ENCODE results near the gene FAM234B.

FAM234B gene

DNA sequence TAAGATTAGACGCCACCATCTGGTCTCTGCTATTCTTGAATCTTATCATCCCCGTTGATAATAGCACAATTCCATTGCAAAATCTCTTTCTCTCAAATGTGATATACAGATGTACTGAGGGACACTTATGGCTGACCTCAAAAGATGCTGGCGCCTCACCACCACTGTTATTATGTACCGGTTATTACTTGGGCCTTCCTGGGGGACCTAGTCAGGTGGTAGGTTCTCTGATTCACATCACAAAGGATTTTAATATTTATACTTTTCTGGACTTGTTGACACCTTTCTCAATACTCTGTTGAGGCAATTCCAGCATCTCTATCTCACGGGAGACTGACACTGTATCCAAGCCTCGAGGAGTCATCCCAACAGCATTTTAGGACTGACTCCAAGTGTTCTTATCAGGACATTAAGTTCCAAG is 21.3 kb upstream of the FAM234B start:
- TF ChIP-seq, protein P1, sequence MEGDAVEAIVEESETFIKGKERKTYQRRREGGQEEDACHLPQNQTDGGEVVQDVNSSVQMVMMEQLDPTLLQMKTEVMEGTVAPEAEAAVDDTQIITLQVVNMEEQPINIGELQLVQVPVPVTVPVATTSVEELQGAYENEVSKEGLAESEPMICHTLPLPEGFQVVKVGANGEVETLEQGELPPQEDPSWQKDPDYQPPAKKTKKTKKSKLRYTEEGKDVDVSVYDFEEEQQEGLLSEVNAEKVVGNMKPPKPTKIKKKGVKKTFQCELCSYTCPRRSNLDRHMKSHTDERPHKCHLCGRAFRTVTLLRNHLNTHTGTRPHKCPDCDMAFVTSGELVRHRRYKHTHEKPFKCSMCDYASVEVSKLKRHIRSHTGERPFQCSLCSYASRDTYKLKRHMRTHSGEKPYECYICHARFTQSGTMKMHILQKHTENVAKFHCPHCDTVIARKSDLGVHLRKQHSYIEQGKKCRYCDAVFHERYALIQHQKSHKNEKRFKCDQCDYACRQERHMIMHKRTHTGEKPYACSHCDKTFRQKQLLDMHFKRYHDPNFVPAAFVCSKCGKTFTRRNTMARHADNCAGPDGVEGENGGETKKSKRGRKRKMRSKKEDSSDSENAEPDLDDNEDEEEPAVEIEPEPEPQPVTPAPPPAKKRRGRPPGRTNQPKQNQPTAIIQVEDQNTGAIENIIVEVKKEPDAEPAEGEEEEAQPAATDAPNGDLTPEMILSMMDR (IDR thresholded peaks at IDR 0.05; ENCODE audit: insufficient read depth, low read length, poor library complexity, severe bottlenecking): no peak
- no peak for TF ChIP-seq EZH2phosphoT487 (conservative IDR thresholded peaks at IDR 0.05; ENCODE audit: low read length)
- no peaks in the 10 kb centered on the region for H3K27me3 ChIP-seq (ENCODE audit: low read length)
- no peak overlapping the region for H2AFZ ChIP-seq (ENCODE audit: low read depth, low read length, severe bottlenecking)
- H3K27ac ChIP-seq (ENCODE audit: low read depth, low read length): no peak overlapping the region
- no peaks in the 10 kb centered on the region for H3K9me3 ChIP-seq (ENCODE audit: insufficient read depth, low read length)
- no peak overlapping the region for H3K4me3 ChIP-seq (ENCODE audit: insufficient read depth, low read length, poor library complexity, severe bottlenecking)
- H3K9ac ChIP-seq (ENCODE audit: low read length): no peak overlapping the region
- no peaks in the 10 kb centered on the region for H3K9me2 ChIP-seq (replicated peaks; ENCODE audit: insufficient read depth, low read length)
- H3F3A ChIP-seq (ENCODE audit: insufficient read depth): no peaks in the 10 kb centered on the region
- no peaks in the 10 kb centered on the region for H3K79me2 ChIP-seq (ENCODE audit: insufficient read depth, low read length)
- H4K20me1 ChIP-seq (ENCODE audit: low read depth, low read length): no peaks in the 10 kb centered on the region
- H3K36me3 ChIP-seq (ENCODE audit: low read length): no peaks in the 10 kb centered on the region
- H3K4me2 ChIP-seq (ENCODE audit: low read depth, low read length, poor library complexity, severe bottlenecking): no peak overlapping the region

DNA sequence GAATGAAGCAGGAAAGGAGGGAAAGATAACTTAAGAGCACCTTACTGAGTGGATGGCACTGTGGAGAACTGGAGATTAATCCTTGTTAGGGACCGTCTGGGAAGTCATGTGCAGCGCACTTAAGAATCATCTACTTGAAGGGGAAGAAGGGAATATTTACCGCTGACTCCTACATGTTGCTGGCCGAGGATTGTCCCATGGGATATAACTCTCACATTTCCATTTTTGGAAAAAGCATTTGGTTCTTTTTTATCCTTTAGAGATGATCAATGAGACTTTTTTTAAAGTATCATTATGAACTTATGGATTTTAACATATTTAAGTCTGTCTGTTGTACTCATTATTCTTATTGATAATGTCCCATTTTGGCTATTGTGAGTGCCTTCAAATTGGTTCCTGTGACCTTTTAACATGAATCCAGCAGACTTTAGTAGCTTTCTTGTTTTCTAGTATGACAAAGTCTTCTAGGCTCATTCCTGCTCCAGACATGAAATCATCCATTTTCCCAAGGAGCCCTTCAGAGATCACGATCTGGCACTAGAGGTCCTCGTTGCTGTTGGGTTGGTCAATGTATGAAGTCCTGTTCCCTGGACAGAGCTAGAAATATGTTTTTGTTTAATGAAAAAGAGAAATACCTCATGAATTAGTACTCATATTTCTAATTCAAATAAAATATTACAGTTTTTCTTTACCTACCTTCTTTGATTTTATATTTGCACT is 20.2 kb upstream of the FAM234B start:
- no peak for TF ChIP-seq EZH2phosphoT487 (conservative IDR thresholded peaks at IDR 0.05; ENCODE audit: low read length)
- TF ChIP-seq, protein P1 (IDR thresholded peaks at IDR 0.05; ENCODE audit: insufficient read depth, low read length, poor library complexity, severe bottlenecking): no peak
- H3K4me2 ChIP-seq (ENCODE audit: low read depth, low read length, poor library complexity, severe bottlenecking): no peak overlapping the region
- H3K9me3 ChIP-seq (ENCODE audit: insufficient read depth, low read length): no peaks in the 10 kb centered on the region
- H3K27ac ChIP-seq (ENCODE audit: low read depth, low read length): no peak overlapping the region
- no peaks in the 10 kb centered on the region for H3F3A ChIP-seq (ENCODE audit: insufficient read depth)
- H3K4me3 ChIP-seq (ENCODE audit: insufficient read depth, low read length, poor library complexity, severe bottlenecking): no peak overlapping the region
- H3K9ac ChIP-seq (ENCODE audit: low read length): no peak overlapping the region
- no peaks in the 10 kb centered on the region for H3K36me3 ChIP-seq (ENCODE audit: low read length)
- no peaks in the 10 kb centered on the region for H4K20me1 ChIP-seq (ENCODE audit: low read depth, low read length)
- H3K9me2 ChIP-seq (replicated peaks; ENCODE audit: insufficient read depth, low read length): no peaks in the 10 kb centered on the region
- H3K27me3 ChIP-seq (ENCODE audit: low read length): no peaks in the 10 kb centered on the region
- no peak overlapping the region for H2AFZ ChIP-seq (ENCODE audit: low read depth, low read length, severe bottlenecking)
- H3K79me2 ChIP-seq (ENCODE audit: insufficient read depth, low read length): no peaks in the 10 kb centered on the region

DNA sequence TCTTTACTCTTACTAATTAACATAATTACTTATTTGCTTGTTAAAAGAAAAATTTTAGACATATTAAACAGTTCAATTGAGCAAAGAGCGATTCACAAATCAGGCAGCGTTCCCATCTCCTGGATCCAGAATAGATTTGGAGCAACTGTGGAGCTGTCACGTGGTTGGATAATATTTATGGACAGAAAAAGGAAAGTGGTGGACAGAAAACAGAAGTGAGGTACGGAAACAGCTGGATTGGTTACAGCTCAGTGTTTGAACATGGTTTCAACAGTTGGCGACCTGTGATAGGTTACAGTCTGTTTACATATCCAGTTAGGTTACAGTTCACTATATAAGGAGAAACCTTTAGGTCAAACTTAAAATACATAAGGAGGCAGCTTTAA is 19.7 kb upstream of the FAM234B start:
- no peak overlapping the region for H3K27ac ChIP-seq (ENCODE audit: low read depth, low read length)
- H3K4me2 ChIP-seq (ENCODE audit: low read depth, low read length, poor library complexity, severe bottlenecking): no peak overlapping the region
- no peaks in the 10 kb centered on the region for H4K20me1 ChIP-seq (ENCODE audit: low read depth, low read length)
- H3K27me3 ChIP-seq (ENCODE audit: low read length): no peaks in the 10 kb centered on the region
- no peak for TF ChIP-seq EZH2phosphoT487 (conservative IDR thresholded peaks at IDR 0.05; ENCODE audit: low read length)
- TF ChIP-seq, protein P1 (IDR thresholded peaks at IDR 0.05; ENCODE audit: insufficient read depth, low read length, poor library complexity, severe bottlenecking): no peak
- H3K4me3 ChIP-seq (ENCODE audit: insufficient read depth, low read length, poor library complexity, severe bottlenecking): no peak overlapping the region
- no peaks in the 10 kb centered on the region for H3K9me3 ChIP-seq (ENCODE audit: insufficient read depth, low read length)
- no peaks in the 10 kb centered on the region for H3K79me2 ChIP-seq (ENCODE audit: insufficient read depth, low read length)
- no peaks in the 10 kb centered on the region for H3K36me3 ChIP-seq (ENCODE audit: low read length)
- H3K9ac ChIP-seq (ENCODE audit: low read length): no peak overlapping the region
- H3K9me2 ChIP-seq (replicated peaks; ENCODE audit: insufficient read depth, low read length): no peaks in the 10 kb centered on the region
- H2AFZ ChIP-seq (ENCODE audit: low read depth, low read length, severe bottlenecking): no peak overlapping the region
- no peaks in the 10 kb centered on the region for H3F3A ChIP-seq (ENCODE audit: insufficient read depth)

All from SU-DHL-6 (cell line).